HG03442 (cell line): ENCODE data around the gene PTPRQ.

Source experiments
- ATAC-seq: cut with Tn5 transposase; IDR thresholded peaks from one replicate; pipeline ENCODE4 v1.9.1; 2021; ENCODE audit warnings: mild to moderate bottlenecking, moderate library complexity; ENCODE audit not compliant: unreplicated experiment

PTPRQ gene

DNA sequence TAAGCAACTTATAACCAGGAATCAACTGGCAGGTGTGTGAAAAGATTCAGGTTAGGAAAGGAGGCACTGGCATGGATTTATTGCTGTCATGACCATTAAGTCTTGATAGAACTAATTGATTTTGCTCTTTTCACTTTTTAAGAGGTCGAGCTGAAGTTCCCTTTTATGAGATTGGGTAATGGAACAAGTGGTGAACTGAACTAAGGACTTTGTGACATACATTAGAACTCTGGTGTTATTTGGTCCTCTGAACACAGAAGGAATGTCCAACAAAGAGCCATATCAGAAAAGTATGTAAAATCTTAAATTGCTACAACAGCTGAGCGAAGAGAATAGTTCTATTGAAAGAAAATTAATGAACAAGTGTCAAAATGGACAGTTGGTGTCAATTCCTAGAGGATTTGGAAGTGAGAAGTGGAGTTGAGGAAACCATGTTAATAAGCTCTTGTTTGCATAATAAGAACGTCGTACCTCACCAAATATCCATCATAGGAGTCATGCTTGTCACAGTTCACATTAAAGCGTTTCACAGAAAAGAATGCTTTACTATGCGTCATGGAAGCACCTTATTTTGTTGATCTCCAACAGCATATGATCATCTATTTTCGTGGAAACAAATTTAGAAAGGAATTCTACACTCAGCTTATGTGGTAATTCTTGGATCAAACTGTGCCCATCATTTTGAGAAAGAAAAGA, 255.0 kb downstream of the PTPRQ start:
- no peak for ATAC-seq

DNA sequence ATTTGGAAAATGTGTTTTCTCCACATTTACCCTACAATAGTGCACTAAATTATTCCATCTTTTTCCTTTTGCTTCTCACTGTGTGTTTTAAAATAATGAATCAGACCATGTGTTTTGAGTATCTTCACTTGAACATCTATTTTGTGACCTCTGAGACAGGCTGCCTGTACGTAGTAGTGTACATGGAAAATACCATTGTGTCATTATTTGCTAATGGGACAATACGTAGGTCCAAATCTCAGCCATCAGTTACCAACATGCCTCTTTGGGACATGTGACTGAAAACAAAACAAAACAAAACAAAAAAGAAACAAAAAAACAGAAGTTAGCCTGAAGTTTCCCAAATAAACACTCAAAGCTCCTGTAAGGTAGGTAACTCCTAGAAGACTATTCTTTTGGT, 256.3 kb downstream of the PTPRQ start:
- ATAC-seq, result no peak

DNA sequence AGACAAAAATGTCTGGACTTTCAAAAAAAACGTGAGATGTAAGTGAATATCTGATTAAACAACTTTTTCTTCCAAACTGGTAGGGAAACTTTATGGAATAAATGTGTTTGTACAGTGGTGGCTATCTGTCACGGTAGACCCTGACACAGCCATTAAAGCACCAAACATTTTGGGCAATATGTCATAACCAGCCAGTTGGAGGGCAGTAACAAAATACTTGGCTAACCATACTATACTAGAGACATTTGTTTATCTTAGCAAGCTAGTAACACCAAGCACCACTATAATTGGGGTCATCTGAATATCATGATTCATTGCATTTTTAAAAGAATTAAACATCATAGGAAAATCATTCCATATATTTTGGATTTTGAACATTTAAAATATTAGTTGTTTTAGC, 257.4 kb downstream of the PTPRQ start:
- no peak for ATAC-seq

DNA sequence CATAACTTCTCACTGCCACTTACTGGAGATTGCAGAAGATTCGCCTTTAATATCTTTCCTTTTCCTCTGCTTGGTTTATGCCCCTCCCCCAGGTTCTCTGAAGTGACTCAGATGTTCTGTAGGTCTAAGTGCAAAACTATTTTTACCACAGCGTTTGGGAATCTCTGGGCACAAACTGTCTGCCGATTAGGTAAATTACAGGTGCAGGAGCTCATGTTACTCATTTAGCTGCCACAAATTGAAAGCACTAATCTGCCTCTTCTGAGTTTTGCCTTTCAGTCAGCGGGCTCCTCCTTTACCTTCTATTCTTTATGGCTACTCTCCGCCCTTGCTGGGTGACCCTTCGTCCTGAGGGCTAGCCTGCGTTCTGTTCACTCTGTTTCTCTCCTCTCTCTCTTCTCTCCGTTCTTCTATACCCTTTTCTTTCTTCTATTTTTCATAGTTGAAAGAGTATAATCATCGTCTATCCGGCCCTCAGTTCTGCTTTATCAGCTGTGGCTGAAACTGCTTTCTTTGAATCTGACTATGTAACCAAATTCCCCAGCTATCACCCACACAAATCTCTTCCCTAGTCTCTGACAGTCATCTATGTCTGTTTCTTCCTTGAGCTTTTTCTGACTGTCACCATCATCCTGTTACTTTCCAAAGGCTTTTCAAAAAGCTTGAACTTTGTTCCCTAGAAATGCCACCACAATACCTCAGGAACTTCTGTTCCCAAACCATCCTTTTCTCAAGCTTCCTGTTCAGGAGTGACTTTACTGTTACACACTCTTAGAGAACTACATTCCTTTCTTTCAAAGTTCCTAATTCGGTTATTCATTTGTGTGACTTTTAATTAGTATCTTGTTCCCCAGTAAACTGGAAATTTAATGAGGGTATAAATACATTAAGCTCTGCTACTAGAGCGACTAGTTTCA, 259.1 kb downstream of the PTPRQ start:
- peak; percentile 87 for ATAC-seq

DNA sequence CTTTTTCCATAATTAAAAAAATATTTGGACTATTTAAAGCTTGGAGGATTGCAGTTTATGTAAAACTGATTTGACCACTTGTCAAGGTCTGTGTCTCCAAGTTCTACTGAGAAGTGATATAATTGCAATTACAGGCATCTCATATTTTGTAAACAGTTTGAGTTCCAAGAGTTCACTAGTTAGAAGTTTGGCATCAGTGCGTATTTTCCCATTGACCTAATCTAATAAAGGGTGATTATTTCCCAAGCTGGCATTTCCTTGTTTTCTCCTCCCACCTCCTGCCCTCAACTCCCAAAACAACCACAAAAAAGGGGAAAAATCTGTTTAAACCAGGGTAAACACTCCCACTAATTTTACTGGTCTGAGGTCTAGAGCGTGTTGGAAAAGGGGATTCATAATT, 260.4 kb downstream of the PTPRQ start:
- no peak for ATAC-seq

DNA sequence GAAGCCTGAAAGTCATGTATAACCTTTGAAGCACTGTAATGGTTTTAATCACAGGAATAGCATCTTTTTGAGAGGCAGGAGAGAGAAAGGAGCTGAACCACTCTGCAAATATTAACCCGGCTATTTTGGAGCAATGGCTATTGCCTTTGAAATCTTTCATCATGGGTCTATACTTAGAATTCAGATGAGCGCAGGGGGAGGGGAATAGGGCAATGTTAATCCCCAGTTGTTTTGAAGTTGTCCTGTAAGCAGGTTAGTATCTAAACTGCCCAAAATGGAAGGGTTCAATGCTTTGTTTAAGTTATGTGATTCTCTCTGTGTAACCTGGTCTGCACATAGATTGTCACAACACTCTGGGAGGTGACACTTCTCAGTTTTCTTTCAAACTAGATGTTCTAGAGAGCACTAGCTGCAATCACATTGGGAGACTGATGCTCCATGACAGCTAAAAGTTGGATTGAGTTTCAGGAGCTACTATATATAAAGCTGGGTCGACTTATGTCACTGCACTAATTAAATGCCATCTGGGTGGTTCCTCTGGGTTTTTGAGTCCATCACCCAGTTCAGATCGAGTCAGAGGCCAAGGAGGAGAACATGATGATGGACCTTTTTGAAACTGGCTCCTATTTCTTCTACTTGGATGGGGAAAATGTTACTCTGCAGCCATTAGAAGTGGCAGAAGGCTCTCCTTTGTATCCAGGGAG, 263.2 kb downstream of the PTPRQ start, which contains the start of gene MYF6:
Gene MYF6 (plus strand): TSS at position 509 of the 704 bp plus-strand sequence. CDS start 86 bp downstream, at position 595.
- ATAC-seq, result no peak

DNA sequence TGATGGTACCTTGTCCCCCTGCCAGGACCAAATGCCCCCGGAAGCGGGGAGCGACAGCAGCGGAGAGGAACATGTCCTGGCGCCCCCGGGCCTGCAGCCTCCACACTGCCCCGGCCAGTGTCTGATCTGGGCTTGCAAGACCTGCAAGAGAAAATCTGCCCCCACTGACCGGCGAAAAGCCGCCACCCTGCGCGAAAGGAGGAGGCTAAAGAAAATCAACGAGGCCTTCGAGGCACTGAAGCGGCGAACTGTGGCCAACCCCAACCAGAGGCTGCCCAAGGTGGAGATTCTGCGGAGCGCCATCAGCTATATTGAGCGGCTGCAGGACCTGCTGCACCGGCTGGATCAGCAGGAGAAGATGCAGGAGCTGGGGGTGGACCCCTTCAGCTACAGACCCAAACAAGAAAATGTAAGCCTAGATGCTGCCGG, 263.8 kb downstream of the PTPRQ start:
- ATAC-seq, result no peak

DNA sequence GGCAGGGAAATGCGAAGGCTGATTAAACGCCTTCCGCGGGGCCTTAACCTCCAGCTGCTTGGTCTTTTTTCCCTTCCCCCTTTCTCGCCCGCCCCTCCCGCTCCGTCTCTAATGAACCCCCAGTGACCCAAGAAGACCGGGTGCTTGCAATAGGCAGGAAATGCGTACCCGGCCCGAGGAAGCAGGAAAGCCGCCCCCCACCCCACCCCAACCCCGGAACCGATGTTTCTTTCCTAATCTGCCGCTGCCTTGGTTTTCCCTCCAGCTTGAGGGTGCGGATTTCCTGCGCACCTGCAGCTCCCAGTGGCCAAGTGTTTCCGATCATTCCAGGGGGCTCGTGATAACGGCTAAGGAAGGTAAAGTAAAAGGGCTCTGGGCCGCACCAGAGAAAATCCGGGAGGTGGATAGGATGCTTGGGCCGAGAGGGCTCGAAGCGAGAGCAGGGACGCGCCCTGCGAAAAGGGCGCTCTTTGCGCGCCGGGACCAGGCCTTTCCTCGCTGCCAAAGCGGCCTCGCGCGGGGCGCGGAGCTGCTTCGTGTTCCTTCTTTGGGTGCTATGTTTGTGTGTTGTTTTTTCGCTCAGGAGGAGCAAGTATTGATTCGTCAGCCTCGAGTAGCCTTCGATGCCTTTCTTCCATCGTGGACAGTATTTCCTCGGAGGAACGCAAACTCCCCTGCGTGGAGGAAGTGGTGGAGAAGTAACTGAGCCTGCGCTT, 264.4 kb downstream of the PTPRQ start:
- no peak for ATAC-seq

DNA sequence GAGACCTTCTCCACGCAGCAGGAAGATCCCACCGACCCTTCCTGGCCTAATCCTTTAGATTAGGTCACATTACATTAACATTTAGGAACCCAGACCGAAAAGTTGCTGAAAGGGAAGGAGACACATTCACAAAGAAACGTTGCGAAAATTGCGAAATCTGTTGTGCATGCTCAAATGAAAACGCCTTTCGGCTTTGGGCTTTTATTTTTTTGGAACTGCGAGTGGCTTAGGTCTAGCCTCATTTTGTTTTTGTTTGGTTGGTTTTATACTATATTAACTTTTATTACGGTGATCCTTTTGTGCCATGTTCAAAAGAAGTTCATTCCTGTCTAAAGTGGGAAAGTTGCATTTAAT, 264.9 kb downstream of the PTPRQ start:
- ATAC-seq, result no peak

DNA sequence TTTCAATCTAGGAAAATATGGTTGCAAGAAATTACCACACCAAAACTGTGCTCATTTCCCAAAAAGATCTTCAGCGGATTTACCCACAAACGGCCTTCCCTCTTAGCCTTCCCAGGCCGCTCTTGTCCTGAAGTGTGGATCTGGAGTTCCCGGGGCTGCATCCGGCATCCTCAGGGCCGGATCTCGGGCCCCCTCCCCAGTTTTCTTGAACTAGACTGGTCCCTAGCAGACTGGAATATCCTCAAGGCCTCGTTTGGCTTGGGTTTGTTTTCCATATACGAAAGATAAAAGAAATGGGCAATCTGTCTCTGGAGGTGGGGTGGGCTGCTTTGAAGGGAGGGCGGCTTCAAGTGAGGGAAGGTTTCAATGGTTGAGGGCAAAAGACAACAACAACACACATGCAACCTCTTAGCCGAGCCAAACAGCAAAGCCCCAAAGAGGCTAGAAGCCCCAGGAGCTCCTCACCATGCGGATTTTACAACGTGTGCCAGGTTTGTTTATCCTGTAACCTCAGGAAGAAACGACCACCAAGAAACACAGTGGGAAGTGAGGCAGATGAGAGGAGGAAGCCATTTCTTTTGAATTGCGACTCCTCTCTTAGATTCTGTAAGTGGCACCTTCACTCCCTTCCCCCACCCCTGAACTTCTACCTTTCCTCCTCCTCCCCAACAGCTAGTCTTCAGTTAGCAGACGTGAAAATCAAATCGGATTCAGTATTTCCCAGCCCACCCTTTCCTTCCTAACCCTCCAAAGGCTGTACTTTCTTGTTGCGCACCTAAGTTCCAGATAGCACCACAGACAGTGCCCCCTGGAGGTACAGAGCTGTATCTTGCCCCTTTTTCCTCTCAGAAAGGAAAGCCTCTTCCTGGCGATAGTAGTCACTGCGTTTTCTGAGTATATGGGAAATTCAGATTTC, 266.0 kb downstream of the PTPRQ start:
- peak; percentile 43 for ATAC-seq

DNA sequence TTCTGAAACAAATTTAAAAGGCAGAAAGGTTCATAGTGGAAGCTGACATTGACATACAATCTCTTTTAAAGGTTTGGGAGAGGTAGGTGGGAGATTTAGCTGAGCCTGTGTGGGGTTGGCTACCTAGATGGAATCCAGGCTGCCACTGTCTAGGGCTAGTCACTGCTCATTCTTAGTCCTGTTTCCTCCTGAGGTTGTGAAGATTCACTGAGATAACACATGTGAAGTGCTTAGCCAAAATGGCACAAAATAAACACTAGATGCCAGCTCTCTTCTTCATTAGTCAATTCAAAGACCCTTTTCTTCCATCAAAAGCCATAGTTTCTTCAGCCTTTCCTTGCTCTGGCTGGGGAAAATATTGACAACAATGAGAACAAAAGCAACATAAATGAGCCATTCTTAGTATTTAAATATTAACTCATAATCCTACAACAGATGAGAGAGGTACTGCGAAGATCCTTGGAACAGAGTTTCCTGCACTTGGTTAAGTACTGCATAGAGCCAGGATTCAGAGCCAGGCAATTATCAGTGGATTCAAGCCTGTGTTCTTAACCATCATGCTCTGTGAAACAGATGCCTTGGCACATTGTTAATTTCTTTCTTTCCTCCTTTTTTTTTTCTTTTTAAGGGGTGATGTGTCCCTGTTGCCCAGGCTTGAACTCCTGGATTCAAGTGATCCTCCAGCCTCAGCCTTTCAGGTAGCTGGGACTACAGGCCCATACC, 266.9 kb downstream of the PTPRQ start:
- ATAC-seq, result peak; percentile 16

DNA sequence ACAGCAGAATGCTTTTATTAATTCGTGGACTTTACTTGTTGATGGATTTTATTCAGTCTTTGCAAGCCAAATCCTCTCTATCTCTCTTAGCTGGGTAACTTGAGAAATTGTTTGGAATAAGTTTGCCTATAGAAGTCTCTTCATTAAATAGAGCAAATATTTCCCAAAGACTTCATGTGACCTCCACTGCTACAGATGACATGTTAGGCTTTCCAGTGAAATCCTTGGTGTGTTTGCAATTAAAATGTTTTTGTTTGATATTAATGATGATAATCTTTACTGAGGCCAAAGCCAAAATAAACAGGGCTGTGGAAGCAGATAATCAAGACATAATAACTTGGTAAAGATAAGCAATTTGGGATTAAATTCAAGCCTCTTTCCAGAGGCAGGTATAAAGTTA, 267.8 kb downstream of the PTPRQ start:
- ATAC-seq, result no peak

DNA sequence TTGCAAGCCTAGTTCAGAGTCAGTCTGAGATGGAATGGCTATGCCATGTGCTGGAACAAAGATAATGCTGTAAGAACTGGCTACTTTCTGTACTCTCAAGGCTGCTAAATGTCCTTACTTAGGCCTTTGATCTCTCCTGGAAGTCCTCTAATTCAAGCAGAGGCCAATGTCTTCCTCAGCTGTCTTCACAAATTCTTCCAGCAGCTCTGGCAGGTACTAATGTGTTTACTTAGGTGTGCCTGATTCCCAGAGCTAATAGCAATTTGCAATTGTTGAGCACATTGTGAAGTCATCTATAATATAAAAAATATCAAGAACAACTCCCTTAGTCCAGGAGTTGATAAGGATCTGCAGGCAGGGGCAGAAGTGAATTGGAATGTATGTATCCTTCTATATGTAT, 268.8 kb downstream of the PTPRQ start:
- no peak for ATAC-seq

DNA sequence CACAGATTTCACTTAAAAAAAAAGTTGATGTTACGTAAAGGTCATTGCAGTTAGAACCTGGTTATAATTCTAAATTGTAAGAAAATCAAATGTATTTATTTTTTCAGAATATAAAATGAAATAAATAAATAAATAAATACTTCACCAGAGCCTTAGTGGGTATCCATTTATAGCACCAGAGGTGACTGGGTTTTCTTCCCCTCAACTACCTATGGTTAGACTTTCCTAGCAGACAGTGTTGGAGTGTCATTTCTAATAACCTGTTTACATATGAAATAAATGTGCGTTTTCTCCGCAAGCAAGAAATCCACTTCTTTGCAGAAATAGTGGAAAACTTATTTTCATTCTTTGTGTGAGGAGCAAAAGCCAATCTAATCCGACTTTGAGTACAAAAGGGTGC, 269.4 kb downstream of the PTPRQ start:
- no peak for ATAC-seq

DNA sequence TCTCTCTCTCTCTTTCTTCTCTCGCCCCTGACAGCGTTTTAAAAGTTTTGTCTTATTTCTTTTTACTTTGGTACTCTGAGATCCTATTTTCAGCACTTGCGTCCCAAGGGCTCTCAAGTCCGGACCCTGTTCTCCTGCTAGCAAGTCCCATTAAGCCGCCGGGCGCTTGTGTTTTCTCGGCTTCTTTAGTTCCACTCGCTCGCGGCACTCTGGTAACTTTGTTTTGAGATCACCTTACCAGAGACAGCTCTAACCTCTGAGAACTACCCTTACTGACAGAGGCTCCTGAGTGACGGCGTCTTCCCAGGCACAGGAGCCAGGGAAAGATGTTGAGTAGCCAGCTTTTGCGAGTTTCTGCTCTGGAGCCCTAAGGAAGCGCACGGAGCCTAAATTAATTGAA, 270.0 kb downstream of the PTPRQ start:
- ATAC-seq, result no peak

DNA sequence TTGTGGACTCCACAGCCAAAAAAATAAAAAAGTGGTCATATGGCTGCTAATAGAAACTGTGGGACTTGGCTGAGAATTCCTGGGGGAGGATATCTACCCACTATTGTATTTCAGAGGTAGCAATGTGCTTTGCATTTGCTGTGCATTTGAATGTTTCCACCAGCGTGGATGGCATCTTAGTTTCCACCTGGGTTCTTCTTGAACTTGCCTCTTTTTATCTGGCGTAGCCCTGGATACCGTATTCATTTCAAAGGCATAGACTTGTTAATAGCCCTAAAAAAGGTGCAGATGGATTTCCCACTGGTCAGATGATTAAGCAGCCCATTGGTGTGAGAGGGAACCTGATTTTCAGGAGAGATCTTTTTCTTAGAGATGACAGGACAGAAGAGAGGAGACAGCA, 270.8 kb downstream of the PTPRQ start:
- no peak for ATAC-seq

DNA sequence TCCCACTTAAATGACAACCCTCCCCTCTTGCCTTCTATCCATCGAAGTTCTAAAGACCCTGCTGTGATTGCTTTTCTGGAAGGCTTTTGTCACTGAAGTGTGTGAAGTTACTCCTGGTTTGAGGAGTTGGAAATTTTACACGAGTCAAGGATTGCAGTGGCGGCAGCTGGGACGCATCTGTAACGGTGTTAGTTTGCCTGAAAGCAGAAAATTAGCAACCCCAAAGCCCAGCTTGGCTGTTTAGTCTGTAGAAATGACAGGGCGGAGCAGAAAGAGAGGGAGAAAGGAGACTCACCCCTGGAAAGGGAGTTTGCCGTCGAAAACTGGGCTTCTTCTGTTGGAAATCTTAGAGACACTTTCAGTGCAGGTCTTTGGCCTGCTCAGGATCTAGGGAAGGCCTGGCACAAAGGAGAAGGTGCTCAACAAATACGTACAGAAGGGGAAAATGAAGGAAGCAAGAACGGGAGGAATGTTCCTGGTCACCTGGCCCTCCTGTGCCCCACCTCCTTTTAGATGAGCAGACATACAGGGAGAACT, 271.7 kb downstream of the PTPRQ start:
- no peak for ATAC-seq

DNA sequence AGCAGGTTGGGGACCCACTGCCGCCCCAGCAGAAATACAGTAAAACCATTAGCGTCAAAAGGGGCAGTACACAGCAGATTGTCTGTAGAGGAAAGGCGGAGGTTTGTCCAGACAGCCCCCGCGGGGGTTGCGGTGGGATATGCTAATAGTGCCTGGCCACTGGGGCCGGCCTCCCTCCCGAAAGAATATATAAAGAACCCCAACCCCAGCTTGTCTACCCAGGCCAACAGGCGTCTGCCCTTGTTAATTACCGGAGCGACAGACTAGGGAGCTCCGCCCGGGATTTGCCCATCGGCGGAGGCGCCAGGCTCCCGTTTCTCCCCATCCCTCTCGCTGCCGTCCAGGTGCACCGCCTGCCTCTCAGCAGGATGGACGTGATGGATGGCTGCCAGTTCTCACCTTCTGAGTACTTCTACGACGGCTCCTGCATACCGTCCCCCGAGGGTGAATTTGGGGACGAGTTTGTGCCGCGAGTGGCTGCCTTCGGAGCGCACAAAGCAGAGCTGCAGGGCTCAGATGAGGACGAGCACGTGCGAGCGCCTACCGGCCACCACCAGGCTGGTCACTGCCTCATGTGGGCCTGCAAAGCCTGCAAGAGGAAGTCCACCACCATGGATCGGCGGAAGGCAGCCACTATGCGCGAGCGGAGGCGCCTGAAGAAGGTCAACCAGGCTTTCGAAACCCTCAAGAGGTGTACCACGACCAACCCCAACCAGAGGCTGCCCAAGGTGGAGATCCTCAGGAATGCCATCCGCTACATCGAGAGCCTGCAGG, 272.8 kb downstream of the PTPRQ start, which contains the start of gene MYF5:
Gene MYF5 (plus strand): TSS at position 217 of the 774 bp plus-strand sequence. CDS start 152 bp downstream, at position 369.
- no peak for ATAC-seq
